Subcutaneous adipose tissue (tissue), 4 donors: ENCODE measurements around the gene COQ8B. TPM values are rescaled to one million over a fixed set of nuclear protein-coding genes. Genes with fewer than 3 reads are reported as not detected.

Experiments used
- total RNA-seq, 4 donors: library from RNA; depleted of rRNA; stranded (reverse); fragments of >200 nt; gene quantifications; one replicate each; pipeline ENCODE4 v1.1.0, GENCODE V29; 2016
- TF ChIP-seq, protein P1 (sequence below): fragments of 450-650 bp; IDR thresholded peaks from one replicate; pipeline ENCODE4 v1.5.1; 2016; ENCODE audit warnings: low read depth, mild to moderate bottlenecking, control low read depth, antibody characterized with exemption, moderate library complexity

The COQ8B gene
- total RNA-seq, 4 donors from 2014 or later, result 16.5 to 32.2 (median 28.6) TPM

DNA sequence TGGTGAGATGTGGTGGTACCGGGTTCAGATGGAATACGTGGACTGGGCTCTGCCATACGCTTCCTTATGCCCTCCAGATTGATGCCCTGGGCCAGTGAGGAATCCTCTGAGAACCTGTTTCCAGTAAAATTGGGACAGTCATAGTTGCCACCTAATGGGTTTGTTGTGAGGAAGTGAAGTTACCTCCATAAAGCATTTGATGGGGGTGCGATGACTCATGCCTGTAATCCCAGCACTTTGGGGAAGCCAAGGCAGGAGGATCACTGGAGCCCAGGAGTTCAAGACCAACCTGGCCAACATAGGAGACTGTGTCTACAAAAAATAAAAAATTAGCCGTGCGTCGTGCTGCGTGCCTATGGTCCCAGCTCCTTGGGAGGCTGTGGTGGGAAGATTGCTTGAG, 39.1 kb upstream of the COQ8B start:
- TF ChIP-seq, protein P1, sequence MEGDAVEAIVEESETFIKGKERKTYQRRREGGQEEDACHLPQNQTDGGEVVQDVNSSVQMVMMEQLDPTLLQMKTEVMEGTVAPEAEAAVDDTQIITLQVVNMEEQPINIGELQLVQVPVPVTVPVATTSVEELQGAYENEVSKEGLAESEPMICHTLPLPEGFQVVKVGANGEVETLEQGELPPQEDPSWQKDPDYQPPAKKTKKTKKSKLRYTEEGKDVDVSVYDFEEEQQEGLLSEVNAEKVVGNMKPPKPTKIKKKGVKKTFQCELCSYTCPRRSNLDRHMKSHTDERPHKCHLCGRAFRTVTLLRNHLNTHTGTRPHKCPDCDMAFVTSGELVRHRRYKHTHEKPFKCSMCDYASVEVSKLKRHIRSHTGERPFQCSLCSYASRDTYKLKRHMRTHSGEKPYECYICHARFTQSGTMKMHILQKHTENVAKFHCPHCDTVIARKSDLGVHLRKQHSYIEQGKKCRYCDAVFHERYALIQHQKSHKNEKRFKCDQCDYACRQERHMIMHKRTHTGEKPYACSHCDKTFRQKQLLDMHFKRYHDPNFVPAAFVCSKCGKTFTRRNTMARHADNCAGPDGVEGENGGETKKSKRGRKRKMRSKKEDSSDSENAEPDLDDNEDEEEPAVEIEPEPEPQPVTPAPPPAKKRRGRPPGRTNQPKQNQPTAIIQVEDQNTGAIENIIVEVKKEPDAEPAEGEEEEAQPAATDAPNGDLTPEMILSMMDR, result no peak

DNA sequence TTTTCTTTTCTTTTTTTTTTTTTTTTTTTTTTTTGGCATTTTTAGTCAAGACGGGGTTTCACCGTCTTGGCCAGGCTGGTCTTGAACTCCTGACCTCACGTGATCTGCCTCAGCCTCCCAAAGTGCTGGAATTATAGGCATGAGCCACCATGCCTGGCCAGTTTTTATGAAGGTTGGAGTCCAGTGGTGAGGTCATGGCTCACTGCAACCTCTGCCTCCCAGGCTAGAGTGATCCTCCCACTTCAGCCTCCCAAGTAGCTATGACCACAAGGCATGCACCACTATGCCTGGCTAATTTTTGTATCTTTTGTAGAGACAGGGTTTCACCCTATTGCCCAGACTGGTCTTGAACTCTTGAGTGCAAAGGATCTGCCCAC, 38.5 kb upstream of the COQ8B start:
- TF ChIP-seq, protein P1, result no peak

GRCh38 chr19:40754611-40755247, 38.0 kb upstream of the COQ8B start:
- TF ChIP-seq, protein P1, result no peak

GRCh38 chr19:40752257-40752781, 35.6 kb upstream of the COQ8B start:
- TF ChIP-seq, protein P1, result no peak

GRCh38 chr19:40750874-40751537, 34.3 kb upstream of the COQ8B start, which contains the start of gene SNRPA:
Gene SNRPA, plus strand, starts transcription at chr19:40751203. Its CDS starts 206 bp downstream, at chr19:40751409.
- TF ChIP-seq, protein P1, result no peak

- TF ChIP-seq, protein P1, result no peak
These were observed 33.6 kb upstream of the COQ8B start, which contains the start of gene ACTMAP for GRCh38 chr19:40750058-40750873. Gene ACTMAP, minus strand, starts transcription at chr19:40750477. Its CDS starts 674 bp downstream, at chr19:40749803.
